ENCODE data around the gene CDH13.

DNA sequence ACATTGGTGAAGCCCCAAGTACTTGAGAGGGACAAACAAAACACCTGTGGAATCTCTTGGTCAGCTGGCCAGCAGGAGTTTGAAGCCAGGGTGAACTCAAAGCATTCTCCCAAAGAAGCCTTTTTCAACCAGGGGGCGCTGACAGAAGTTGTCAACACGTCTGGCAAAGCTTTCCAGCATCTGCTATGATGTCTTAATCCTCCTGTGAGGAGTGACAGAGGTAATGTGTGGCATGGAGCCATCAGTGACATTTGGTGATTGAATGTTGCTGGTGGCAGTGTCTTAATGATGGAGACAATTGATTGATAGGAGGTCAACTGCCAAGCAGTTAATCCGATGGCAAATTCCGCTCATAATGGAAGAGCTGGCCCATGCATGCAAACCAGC lies 923.4 kb downstream of the CDH13 start:
- TF ChIP-seq, protein P1, sequence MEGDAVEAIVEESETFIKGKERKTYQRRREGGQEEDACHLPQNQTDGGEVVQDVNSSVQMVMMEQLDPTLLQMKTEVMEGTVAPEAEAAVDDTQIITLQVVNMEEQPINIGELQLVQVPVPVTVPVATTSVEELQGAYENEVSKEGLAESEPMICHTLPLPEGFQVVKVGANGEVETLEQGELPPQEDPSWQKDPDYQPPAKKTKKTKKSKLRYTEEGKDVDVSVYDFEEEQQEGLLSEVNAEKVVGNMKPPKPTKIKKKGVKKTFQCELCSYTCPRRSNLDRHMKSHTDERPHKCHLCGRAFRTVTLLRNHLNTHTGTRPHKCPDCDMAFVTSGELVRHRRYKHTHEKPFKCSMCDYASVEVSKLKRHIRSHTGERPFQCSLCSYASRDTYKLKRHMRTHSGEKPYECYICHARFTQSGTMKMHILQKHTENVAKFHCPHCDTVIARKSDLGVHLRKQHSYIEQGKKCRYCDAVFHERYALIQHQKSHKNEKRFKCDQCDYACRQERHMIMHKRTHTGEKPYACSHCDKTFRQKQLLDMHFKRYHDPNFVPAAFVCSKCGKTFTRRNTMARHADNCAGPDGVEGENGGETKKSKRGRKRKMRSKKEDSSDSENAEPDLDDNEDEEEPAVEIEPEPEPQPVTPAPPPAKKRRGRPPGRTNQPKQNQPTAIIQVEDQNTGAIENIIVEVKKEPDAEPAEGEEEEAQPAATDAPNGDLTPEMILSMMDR (IDR thresholded peaks at IDR 0.05; ENCODE audit: extremely low read depth in 1 of 2, insufficient read depth in 1 of 2, low read depth in 1 of 2, low read length in 2 of 2), result no peak
- no peak for TF ChIP-seq EZH2 (IDR thresholded peaks at IDR 0.05; ENCODE audit: borderline replicate concordance, low read depth, low read length, severe bottlenecking)
- no peak for TF ChIP-seq POLR2A (IDR thresholded peaks at IDR 0.05; ENCODE audit: low read depth, low read length)

Measured in endothelial cell of umbilical vein (primary cell).